T-helper 17 cell (primary cell): ENCODE data around the gene CDKN1C. TPM values are rescaled to one million over a fixed set of nuclear protein-coding genes. Genes with fewer than 3 reads are reported as not detected.
"Not testable (repeated sequence)": the region's sequence is repeated elsewhere in the genome, so short reads cannot be mapped to it uniquely, and the experiment has no call there.

Experiments
- ATAC-seq: fragments of 150-1000 bp; cut with Tn5 transposase; 2 replicates; pipeline ENCODE4 v1.10.0; 2021; ENCODE audit warnings: mild to moderate bottlenecking, moderate library complexity
- DNase-seq, 3 donors: peaks; one replicate each; pipeline versions ENCODE4 v3.0.0 to v3.0.0-alpha.2; 2020 to 2021
- H3K9me3 ChIP-seq: one replicate; pipeline ENCODE4 v1.7.0; 2013; ENCODE audit warnings: low read length, mild to moderate bottlenecking; ENCODE audit not compliant: control insufficient read depth, poor library complexity, severe bottlenecking
- H3K27ac Mint-ChIP-seq: one replicate; pipeline ENCODE4 v1.8.0; 2022; ENCODE audit warnings: mild to moderate bottlenecking, moderate library complexity, mixed read lengths
- H3K27me3 Mint-ChIP-seq: one replicate; pipeline ENCODE4 v1.8.0; 2022; ENCODE audit warnings: mixed read lengths
- H3K36me3 Mint-ChIP-seq: one replicate; pipeline ENCODE4 v1.8.0; 2022; ENCODE audit warnings: low read depth, mixed read lengths
- H3K4me1 Mint-ChIP-seq: one replicate; pipeline ENCODE4 v1.8.0; 2022; ENCODE audit warnings: mild to moderate bottlenecking, mixed read lengths
- H3K4me3 Mint-ChIP-seq: one replicate; pipeline ENCODE4 v1.8.0; 2022; ENCODE audit warnings: mild to moderate bottlenecking, moderate library complexity, mixed read lengths
- total RNA-seq, 4 donors: library from RNA in 2 of 4; stranded (reverse) in 2 of 4; gene quantifications; one replicate each; pipeline ENCODE4 v1.2.3 and lab custom pipeline; 2022 to 2026

CDKN1C gene
- total RNA-seq, 2 donors from 2014 or later = 0.91 to 2.6 TPM

GRCh38 chr11:2909133-2909902 is 23.7 kb upstream of the CDKN1C start:
- DNase-seq (no peak), ATAC-seq (no peak)
- H3K4me1 Mint-ChIP-seq = peaks cover 11% of the 10 kb centered on the region
- no peak overlapping the region for H3K27ac Mint-ChIP-seq
- no peaks in the 10 kb centered on the region for H3K27me3 Mint-ChIP-seq
- peaks cover 8% of the 10 kb centered on the region for H3K36me3 Mint-ChIP-seq
- H3K4me3 Mint-ChIP-seq = no peak overlapping the region
- no peaks in the 10 kb centered on the region for H3K9me3 ChIP-seq

- no peak for ATAC-seq
- no peak overlapping the region for H3K27ac Mint-ChIP-seq
- no peaks in the 10 kb centered on the region for H3K27me3 Mint-ChIP-seq
- H3K4me1 Mint-ChIP-seq = peaks cover 6% of the 10 kb centered on the region
- DNase-seq = no peak
- no peaks in the 10 kb centered on the region for H3K9me3 ChIP-seq
- no peak overlapping the region for H3K4me3 Mint-ChIP-seq
- H3K36me3 Mint-ChIP-seq = peaks cover 8% of the 10 kb centered on the region
Observed at GRCh38 chr11:2908130-2908529, 22.6 kb upstream of the CDKN1C start.

DNA sequence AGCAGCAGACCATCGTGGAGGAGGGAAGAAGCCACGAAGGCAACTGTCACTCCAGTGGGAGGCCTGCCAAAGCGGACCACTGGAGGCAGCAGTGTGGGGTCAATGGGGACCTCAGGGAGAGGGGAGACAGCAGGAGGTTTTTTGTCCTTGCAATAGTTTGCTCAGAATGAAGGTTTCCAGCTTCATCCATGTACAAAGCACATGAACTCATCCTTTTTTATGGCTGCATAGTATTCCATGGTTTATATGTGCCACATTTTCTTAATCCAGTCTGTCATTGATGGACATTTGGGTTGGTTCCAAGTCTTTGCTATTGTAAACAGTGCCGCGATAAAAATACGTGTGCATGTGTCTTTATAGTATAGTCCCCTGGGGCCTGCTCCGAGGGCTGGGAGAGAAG is 19.7 kb upstream of the CDKN1C start:
- H3K27ac Mint-ChIP-seq, ATAC-seq, H3K36me3 Mint-ChIP-seq, H3K4me3 Mint-ChIP-seq, DNase-seq, H3K27me3 Mint-ChIP-seq, H3K9me3 ChIP-seq: not testable (repeated sequence)
- H3K4me1 Mint-ChIP-seq = peaks cover 13% of the 10 kb centered on the region

DNA sequence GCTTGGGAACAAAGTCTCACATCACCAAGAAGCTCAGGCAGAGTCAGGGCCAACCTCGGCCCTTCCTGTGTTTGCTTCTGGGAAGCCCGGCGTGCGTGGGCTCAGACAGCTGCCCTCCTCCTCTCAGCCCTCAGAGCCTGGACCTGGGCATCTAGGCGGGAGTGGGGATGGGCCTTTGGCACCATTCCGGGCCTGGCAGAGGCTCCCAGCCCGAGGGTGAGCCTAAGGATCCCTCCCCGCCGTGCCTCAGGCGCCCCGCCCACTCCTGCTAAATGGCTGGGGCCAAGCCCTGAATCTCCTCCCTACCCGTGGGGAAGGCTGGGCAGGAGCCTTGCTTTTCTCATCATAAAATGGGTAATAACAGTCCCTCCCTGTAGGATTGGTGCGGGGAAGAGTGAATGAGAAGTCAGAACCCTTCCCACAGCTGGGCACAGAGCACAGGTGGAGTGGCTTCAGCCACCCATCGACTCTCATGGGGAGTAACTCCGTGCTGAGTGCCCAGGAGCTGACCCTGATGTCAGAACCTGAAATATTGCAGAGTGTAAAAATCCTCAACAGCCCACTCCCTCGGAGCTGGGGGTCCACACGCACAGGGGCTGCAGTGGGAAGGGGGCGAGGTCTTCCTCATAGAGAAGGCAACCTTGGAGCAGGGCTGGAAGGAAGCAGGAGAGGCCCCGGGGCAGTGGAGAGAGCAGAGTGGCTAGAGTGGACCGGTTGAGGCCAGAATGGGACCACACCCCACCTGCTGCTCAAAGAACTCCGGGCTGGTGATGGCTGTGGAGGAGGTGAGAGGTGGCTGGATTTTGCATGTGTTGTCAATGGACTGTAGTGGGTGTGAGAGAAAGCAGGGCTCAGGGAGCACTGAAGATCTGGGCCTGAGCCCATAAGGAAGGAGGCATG is 18.8 kb upstream of the CDKN1C start:
- DNase-seq = no peak
- peaks cover 19% of the 10 kb centered on the region for H3K4me1 Mint-ChIP-seq
- H3K36me3 Mint-ChIP-seq = peaks cover 6% of the 10 kb centered on the region
- H3K27ac Mint-ChIP-seq = peak overlapping the region; percentile 81
- no peaks in the 10 kb centered on the region for H3K9me3 ChIP-seq
- no peaks in the 10 kb centered on the region for H3K27me3 Mint-ChIP-seq
- no peak for ATAC-seq
- peak overlapping the region; percentile 75 for H3K4me3 Mint-ChIP-seq

- no peaks in the 10 kb centered on the region for H3K27me3 Mint-ChIP-seq
- ATAC-seq = no peak
- no peaks in the 10 kb centered on the region for H3K9me3 ChIP-seq
- no peak for DNase-seq
- H3K4me1 Mint-ChIP-seq = peaks cover 26% of the 10 kb centered on the region
- H3K36me3 Mint-ChIP-seq = peaks cover 6% of the 10 kb centered on the region
- peak overlapping the region; percentile 75 for H3K4me3 Mint-ChIP-seq
- H3K27ac Mint-ChIP-seq = peak overlapping the region; percentile 81
Observed at GRCh38 chr11:2903672-2904011, 18.1 kb upstream of the CDKN1C start.

DNA sequence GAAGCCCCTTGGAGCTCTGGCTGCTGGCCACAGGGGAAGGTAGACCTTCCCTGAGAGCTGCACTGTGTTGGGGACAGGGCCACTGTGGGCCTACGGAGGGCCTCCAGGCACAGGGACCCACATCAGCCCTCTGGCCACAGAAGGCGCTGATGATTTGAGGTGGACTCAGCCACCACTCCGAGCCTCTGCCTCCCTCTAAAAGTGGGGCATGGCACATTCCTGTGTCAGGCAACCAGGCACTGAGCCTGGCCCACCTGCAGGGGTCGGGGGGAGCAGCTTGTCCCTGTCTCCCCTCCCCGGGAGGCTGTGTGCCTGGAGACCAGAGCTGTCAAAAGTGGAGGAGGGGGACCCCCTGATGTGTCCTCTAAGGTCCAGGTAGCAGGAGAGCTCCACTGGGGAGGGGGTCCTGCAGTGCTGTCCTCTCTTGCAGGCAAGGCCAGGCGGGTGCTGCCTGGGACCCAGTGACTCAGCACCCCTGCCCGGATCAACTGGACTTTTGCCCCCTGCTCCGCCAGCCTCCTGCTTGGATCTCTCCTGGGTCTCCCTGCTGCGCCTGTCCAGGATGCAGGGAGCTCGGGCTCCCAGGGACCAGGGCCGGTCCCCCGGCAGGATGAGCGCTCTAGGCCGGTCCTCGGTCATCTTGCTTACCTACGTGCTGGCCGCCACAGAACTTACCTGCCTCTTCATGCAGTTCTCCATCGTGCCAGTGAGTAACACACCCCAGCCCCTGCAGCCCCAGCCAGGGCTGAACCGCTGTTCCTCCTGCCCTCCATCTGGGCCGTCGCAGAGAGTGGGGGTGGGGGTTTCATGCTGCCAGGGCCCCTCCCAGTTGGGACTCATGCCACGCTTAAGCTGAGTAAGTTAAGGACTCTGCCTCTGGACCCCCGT is 17.5 kb upstream of the CDKN1C start:
- Mint-ChIP-seq H3K4me1 (peaks cover 32% of the 10 kb centered on the region), H3K36me3 (peaks cover 6% of the 10 kb centered on the region)
- DNase-seq = no peak

DNA sequence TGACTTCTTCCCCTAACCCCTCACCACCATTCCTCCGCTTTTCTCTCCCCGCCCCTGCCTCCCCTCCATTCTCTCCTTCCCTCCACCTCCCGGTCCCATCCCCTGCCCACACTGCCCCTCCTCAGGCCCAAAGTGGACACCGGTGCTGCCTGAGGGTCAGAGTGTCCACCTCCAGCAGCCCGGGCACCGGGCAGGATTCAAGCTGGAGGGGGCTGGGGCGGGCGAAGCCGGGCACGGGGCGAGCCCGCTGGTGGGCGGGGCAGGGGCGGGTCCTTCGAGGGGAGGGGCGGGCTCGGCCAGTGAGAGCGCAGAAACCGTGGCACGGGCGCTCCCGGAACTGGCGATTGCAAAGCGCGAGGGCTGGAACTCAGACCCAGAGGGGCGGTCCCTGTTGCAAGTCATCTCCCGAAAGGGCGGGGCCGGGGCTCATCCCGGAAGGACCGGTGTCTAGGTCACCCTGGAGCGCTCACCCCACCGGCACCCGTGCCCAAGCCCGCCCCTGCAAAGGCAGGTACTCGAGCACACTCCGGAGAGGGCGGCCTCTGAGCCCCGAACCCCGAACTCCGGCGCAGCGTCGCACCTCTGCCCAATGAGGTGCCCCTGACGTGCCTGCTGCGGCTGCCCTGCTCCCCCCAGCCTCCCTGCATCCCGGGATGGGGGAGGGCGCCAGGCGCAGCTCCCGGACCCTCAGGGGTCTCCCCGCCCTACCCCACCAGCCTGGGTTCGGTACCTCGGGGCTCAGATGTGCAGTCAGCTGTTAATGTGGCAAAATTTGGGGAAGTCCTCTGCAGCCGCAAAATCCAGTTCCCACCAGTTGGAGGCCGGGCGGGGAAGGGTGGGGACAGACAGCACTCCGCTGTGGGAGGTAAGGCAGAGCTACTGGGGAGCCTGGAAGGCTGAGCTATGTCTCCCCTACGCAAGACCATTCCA is 16.5 kb upstream of the CDKN1C start:
- no peak overlapping the region for H3K27ac Mint-ChIP-seq
- peaks cover 6% of the 10 kb centered on the region for H3K36me3 Mint-ChIP-seq
- no peaks in the 10 kb centered on the region for H3K27me3 Mint-ChIP-seq
- no peaks in the 10 kb centered on the region for H3K9me3 ChIP-seq
- peak; percentile 87 for ATAC-seq
- peaks cover 37% of the 10 kb centered on the region for H3K4me1 Mint-ChIP-seq
- peak; percentile 73 to 89 (median 88) for DNase-seq
- H3K4me3 Mint-ChIP-seq = peak overlapping the region; percentile 84

More for the DNA sequence above, 17.5 kb upstream of the CDKN1C start:
- H3K4me3 Mint-ChIP-seq = peak overlapping the region; percentile 84
- no peaks in the 10 kb centered on the region for H3K9me3 ChIP-seq
- no peaks in the 10 kb centered on the region for H3K27me3 Mint-ChIP-seq
- no peak for ATAC-seq
- H3K27ac Mint-ChIP-seq = peak overlapping the region; percentile 81

GRCh38 chr11:2901196-2901796 is 15.7 kb upstream of the CDKN1C start:
- no peaks in the 10 kb centered on the region for H3K27me3 Mint-ChIP-seq
- ATAC-seq = no peak
- H3K27ac Mint-ChIP-seq = peak overlapping the region; percentile 39
- peaks cover 6% of the 10 kb centered on the region for H3K36me3 Mint-ChIP-seq
- H3K4me3 Mint-ChIP-seq = peak overlapping the region; percentile 84
- H3K4me1 Mint-ChIP-seq = peaks cover 39% of the 10 kb centered on the region
- no peaks in the 10 kb centered on the region for H3K9me3 ChIP-seq
- DNase-seq = no peak

DNA sequence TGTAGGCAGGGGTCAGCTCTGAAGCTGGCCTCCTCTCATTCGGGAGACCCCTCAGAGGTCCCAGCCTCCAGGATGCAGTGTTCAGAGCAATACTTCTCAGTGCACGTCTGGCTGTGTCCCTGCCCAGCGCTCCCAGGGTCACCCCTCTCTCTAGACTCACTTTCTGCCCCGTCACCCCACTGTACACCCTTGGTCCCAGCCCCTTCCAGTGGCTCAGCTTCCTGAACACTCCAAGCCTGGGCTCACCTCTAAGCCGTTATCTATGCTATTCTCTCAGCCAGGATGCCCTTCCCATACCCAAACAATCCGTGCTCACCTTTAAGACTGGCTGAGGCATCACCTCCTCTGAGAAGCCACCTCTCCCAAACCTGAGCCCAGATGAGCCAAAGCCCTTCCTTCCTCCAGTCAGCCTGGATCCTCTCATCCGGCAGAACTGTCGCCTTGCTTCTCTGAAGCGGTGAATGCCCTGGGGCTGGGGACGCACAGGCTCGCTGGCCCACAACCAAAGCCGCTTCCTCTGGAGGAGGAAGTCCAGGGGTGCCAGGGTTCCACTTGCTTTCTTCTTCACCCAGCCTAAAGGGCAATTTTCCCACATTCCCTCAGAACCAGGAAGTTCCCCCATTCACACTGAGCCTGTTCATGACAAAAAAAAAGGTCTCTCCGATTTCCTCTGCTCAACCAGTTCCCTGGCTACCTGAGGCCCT is 13.7 kb upstream of the CDKN1C start:
- Mint-ChIP-seq H3K27me3 (no peaks in the 10 kb centered on the region), H3K4me1 (peaks cover 42% of the 10 kb centered on the region), H3K36me3 (no peaks in the 10 kb centered on the region), H3K4me3 (peak overlapping the region; percentile 88), H3K27ac (peak overlapping the region; percentile 92)
- ATAC-seq (no peak), DNase-seq (no peak)
- no peaks in the 10 kb centered on the region for H3K9me3 ChIP-seq

DNA sequence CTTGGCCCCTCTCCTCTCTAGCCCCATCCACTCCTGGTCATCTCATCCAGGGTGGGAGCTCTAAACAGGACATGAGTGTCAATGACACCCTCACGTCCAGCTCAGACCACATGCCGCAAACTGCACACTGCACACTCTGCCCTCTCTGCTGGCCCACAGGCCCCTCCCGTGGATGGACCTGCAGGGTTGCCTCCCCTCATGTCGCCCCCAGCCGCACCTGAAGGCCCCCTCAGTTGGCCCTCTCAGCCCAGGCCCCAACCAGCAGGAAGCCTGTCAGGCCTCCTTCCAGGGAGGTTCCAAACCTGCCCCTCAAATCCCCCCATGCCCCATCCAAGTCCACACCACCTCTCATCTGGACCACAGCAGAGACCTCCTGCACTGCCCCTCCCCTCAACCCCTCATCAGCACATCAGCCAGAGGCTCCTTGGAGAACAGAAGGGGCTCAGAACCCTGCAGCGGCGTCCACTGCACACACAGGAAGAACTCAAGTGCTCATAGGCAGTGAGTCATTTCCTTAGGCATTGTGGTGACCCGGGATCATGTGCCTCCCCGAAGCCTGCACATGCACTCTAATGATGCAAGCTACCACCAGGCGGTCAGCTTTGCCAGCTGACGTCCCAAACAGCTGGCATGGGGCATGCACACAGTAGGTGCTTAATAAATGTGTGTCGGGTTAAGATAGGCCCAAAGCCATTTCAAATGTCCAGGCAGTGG is 12.9 kb upstream of the CDKN1C start:
- Mint-ChIP-seq H3K27ac (peak overlapping the region; percentile 92), H3K36me3 (no peaks in the 10 kb centered on the region), H3K4me1 (peaks cover 40% of the 10 kb centered on the region), H3K4me3 (peak overlapping the region; percentile 88), H3K27me3 (no peaks in the 10 kb centered on the region)
- no peaks in the 10 kb centered on the region for H3K9me3 ChIP-seq
- ATAC-seq (peak; percentile 61), DNase-seq (peak in 2 of 3 donors; percentile 28 to 37)

- H3K27me3 Mint-ChIP-seq = no peaks in the 10 kb centered on the region
- peaks cover 40% of the 10 kb centered on the region for H3K4me1 Mint-ChIP-seq
- no peak overlapping the region for H3K4me3 Mint-ChIP-seq
- DNase-seq (no peak), ATAC-seq (no peak)
- H3K27ac Mint-ChIP-seq = no peak overlapping the region
- no peaks in the 10 kb centered on the region for H3K36me3 Mint-ChIP-seq
- H3K9me3 ChIP-seq = no peaks in the 10 kb centered on the region
Observed at GRCh38 chr11:2897048-2897447, 11.5 kb upstream of the CDKN1C start.
